Upper lobe of left lung (tissue), 4 donors: ENCODE results near the gene TMEM132C.

Experiments used
- POLR2A ChIP-seq, 4 donors: fragments of 450-650 bp; IDR thresholded peaks; one replicate each; pipeline ENCODE4 v1.5.1; 2016 to 2017; ENCODE audit warnings: antibody characterized with exemption in 4 of 4, mild to moderate bottlenecking in 2 of 4
- POLR2AphosphoS5 ChIP-seq, 2 donors: sonication (generic); formaldehyde crosslinking; IDR thresholded peaks; one replicate each; pipeline ENCODE4 v1.5.1; 2017; ENCODE audit warnings: antibody characterized with exemption in 2 of 2
- TF ChIP-seq, protein P1 (sequence below), 6 experiments: fragments of 450-650 bp in 4 of 6; fragments of 200-600 bp in 2 of 6; sonication (generic) in 2 of 6; IDR thresholded peaks; one replicate each; pipeline ENCODE4 v1.5.1; 2016 to 2019; ENCODE audit warnings: antibody characterized with exemption in 6 of 6

DNA sequence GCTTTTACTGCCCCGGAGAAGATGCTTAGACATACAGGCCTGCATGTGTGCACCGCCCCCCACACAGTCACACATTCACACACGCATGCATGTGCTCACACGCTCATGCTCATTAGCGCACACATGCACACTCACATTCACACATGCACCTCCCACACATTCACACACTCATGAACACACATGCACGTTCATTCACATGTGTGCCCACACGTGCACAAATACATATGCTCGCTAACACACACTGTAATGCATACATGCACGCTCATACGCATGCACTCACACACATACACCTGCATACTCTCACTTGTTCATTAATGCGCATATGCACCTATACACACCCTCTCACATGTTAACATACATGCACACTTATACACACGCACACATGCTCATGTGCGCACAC, 21.9 kb downstream of the TMEM132C start:
- TF ChIP-seq, protein P1, sequence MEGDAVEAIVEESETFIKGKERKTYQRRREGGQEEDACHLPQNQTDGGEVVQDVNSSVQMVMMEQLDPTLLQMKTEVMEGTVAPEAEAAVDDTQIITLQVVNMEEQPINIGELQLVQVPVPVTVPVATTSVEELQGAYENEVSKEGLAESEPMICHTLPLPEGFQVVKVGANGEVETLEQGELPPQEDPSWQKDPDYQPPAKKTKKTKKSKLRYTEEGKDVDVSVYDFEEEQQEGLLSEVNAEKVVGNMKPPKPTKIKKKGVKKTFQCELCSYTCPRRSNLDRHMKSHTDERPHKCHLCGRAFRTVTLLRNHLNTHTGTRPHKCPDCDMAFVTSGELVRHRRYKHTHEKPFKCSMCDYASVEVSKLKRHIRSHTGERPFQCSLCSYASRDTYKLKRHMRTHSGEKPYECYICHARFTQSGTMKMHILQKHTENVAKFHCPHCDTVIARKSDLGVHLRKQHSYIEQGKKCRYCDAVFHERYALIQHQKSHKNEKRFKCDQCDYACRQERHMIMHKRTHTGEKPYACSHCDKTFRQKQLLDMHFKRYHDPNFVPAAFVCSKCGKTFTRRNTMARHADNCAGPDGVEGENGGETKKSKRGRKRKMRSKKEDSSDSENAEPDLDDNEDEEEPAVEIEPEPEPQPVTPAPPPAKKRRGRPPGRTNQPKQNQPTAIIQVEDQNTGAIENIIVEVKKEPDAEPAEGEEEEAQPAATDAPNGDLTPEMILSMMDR (IDR thresholded peaks at IDR 0.05) = no peak
- TF ChIP-seq POLR2A (IDR thresholded peaks at IDR 0.05) (no peak), POLR2AphosphoS5 (IDR thresholded peaks at IDR 0.05) (no peak)
